Activated CD8-positive, alpha-beta memory T cell treated with anti-CD3 and anti-CD28 coated beads, Interleukin-2, amount 50 U/mL, for 48 hours (primary cell): Measurements from ENCODE around the gene ANKDD1B.
"Not testable (repeated sequence)": the region's sequence is repeated elsewhere in the genome, so short reads cannot be mapped to it uniquely, and the experiment has no call there.

ENCODE experiments used
- DNase-seq: peaks from one replicate; pipeline ENCODE4 v3.0.0-alpha.2; 2020

ANKDD1B gene

DNA sequence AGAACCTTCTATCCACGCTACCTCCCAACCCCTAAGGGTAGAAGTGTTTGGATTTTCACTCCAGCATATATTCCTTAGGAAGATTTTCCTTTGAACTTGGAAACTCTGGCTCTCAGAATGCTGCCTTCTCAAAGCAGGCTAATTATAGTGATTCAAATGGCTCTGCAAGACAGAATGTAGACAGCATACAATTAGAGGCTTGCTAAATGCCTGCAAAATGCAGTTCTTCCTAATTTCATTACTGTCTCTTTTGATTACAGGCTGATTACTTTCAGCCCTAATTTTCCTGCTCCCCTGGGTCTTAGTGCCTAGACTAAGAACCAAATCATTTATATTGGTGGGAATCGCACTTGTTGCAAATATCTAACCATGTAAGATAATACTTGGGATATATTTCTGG is 50.8 kb downstream of the ANKDD1B start:
- DNase-seq = no peak

DNA sequence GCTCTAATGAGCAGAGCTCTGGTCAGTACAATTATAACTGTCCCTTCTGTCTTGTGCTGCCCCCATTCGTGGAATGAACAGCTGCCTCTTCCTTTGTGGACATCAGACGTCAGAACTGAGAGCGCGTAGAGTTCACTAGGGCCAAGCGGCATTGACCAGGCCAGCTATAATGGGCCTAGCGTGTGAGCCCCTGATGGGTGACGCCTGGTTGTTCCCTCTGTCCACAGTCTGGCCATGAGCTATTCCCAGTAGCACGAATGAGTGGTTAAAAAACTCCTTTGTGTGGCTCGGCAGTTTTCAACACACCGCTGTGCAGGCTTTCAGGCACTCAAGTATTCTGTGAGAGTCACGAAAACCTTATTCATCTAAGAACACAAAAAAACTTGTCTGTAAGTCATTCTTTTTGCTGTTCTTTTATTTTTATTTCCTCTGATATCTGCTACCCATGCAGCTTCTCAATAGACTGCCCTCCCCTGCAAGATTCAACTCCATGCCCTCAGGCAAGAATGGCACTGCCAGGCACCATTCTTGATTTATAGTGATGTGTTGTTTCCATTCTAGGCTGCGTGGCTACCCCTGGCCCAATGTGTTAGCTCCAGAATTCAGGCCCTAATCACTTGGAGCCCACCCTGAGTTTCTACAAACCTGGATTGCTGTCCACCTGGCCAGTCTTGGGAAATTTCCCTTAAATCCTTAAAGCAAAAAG is 52.5 kb downstream of the ANKDD1B start:
- no peak for DNase-seq

DNA sequence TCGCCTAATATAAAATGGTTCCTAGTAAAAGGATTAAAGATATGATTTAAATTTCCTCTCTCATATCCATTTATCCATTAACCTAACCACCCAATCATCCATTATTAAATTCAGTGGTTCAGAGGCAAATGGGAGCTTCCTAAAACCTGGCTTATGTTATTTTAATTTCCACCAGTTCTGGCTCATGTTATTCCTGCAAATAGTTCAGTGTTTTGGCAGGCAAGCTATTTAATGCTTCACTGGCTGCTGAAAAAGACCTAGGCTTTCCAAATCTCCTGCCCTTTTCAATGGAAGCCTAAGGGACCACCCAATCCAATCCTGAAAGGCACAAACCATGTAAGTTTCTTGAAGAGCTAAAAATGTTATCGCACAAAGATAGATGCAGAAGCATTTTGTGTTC is 53.7 kb downstream of the ANKDD1B start:
- no peak for DNase-seq

DNA sequence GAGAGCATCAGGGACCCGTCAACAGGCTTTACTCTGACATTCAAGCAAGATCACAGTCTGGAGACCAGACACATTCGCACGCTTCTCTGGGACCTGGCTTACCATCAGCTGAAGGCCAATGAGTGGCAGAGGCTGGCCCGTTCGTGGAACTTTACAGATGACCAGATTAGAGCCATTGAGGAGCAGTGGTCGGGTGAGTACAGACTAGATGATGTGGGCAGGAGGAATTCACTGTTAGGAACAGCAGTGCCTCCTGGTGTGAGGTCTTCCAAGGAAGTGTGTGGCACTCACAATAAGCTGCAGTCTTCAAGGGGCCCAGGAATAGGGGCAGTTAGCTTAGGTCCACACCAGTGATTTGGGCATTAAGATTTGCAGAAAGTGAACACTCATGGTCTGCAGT is 55.5 kb downstream of the ANKDD1B start:
- no peak for DNase-seq

DNA sequence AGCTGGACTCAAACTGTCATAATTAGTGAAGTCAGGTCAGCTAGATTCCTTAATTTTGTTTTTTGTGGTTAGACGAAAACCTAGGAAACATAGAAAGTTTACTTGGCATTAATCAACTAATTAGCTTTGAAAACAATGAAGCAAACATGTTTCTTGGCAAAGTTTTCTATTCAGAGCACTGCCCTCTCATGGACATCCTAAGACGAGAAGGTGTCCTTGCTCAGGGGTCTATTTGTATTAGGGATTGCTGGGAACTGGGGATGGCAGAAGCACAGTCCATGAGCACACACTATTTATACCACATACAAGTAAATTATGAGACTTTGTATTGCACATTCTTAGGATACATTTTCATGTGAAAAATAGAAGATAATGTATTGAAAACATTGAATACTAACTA is 56.3 kb downstream of the ANKDD1B start:
- DNase-seq = no peak

DNA sequence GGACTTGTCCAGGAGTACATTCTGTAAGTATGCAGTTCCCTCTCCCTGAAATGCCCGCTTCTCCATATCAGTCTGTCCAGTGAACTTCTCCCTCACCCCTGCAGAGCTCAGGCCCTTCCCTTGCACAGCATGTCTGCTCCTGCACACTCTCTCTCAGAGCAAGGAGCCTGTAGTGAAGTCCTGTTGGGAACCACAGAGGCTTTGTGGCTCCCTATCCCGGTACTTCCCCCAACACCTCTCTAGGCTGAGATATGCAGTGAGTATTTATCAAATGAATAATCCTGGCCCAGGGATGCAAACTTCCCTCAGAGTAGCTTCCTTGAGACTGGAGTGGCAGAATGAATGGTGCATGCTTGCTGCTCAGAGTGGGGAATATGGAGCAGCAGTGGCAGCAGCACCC is 57.2 kb downstream of the ANKDD1B start:
- no peak for DNase-seq

DNA sequence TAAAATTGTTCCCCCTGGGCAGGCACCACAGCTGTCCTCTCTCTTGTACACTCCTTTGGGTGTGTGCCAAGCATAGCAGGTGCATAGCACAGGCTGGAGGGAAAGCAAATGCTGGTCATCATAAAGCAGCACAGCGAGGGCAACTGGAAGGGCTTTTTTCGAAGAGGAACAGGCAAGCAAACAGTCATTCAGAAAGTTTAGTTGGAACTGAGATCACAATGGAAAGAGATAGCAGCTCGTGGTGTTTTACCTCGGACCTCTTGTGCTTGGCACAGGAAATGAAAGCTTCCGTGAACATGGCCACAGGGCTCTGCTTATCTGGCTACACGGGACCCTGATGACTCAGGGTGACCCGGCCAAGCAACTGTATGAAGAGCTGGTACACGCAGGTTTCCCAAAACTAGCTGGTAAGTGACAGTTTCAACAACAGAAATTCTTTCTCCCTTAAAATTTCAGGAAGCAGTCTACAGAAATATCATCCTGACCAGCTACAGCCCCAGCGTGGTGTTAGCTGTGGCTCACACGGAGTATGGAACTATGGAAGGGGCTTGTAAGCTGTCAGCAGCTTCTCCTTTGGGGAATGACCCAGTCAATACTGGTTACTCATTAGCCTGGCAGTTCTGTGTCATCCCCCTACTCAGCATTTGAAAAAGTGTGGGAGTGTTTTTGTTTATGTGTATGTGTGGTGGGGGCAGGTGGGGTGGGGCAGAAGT is 57.9 kb downstream of the ANKDD1B start:
- peak; percentile 75 for DNase-seq

DNA sequence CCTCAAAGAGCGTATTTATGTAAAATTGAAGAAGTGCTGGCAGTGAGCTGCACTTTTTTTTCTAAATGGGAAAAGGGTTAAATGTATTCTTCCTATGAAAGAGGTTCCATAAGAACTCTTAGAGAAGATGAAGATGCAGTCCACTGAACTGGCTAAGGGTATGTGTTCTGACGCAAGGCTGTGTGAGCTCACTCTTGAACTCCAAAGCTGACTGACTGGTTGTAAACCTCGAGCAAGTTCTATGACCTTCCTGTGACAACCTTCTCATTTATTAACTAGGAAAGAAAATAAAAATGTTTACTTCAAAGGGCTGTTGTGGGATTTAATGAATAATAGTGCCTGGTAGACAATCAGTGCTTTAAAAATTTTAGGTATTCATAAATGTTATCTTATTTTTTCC is 59.3 kb downstream of the ANKDD1B start:
- DNase-seq = no peak

DNA sequence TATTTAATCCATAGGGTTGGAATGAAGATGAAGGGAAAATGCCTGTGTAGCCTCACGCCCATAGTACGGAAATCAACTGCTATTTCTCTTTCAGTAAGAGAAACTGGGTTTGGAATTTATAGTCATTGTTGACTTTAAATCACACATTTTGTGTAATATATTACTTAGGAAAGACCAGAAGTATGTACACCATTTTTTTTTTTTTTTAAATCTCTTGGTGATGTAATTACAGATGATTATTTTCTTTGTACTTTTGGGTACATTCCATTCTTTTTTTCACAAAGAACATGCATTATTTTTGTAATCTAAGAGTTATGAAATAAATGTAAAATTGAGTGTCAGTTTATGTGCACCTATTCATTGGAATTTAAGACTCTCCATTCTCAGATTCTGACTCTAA is 60.3 kb downstream of the ANKDD1B start:
- DNase-seq = no peak

DNA sequence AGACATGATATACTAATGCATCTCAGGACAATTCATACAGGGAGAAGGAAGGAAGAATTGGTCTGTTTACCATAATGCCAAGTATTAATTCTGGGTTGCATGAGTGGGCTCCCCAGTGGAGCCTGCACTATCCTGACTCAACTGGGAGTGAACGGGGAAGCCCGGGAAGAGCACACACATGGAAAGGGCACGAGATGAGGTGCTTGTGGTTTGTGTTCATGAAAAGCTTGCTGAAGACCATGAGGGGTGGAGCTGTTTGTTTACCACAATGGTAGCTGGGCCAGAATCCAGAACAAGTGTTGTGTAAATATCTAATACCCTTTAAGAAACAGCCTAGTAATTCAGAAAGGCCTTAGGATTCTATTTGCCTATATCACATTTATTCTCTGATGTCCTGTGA is 61.4 kb downstream of the ANKDD1B start:
- DNase-seq = no peak

DNA sequence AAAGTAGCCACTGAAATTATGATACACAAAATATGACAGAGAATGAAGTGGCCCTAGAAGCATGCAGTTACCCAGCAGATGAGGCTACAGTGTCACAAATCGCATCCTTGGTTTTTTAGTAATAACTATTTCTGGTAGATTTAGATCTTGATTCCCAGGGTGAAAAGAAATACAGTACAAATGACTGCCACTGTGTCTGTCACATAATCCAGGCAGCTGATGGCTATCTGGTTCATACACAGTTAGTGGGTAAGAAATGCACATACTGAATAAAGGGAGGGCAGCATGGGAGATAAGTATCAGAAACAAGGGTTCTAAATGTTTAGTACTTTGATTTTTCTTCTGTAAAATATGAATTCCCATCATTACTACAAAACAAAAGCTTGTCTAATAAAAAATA is 64.5 kb downstream of the ANKDD1B start:
- DNase-seq = no peak

DNA sequence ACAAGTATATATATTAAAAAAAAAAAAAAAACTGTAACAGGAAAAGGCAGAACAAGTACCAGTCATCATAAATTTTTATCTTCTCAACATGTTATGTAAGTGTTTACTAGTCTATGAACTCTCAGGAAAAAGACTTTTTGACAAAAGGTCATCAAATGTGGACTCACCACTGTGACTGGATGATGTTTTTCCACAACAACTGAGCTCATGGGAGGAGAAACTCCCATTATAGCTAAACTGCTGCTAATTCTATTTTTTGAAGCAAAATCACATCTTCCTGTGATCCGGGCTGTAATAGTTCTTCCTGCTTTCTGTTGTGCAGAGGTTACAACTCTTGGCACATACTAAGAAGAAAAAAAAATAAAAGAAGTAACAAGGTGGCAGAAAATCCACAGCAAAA is 66.4 kb downstream of the ANKDD1B start:
- no peak for DNase-seq

DNA sequence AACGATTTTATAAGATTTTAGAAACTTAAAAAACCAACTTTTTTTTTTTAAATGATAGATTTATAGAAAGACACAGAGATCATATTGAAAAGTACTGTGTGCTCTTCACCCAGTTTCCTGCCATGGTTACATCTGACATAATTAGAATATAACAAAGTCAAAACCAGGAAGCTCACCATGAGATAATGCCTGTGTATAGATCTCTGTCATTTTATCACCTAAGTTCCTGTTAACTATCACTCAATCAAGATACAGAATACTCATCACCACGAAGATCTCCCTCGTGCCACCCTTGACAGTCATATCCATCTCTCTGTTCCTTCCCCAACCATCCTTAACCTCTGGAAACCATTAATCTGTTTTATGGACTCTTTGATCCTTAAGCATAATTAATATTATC is 66.9 kb downstream of the ANKDD1B start:
- DNase-seq = no peak

DNA sequence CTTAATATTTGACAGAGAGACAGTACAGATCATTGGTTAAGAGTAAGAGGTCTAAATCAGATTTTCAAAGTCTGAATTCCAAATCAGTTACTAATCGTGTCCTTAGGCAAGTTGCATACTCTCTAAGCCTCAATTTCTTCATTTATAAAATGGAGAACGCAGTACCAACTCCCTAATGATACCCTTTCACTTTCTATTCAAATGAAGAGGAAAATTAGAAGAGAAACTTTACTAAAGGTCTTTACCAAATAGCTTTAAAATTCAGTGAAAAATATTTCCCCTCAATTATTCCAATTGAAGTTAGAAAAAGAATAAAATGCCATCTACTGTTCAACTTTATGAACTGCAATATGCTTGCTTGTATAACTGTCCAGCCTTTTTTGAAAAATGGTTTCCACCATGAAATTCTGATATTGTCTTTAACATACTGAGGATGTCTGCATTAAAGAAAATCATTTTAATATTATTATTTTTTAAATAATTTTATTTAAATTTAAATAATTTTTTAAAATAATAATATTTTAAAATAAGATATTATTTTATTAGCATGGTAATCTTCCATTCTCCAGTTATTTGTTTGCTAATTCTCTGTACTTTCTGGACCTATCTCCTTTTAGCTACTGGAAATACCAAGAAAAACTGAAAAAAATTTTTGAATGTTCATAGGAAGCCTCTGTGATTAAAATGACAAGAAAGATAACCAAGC is 70.0 kb downstream of the ANKDD1B start:
- DNase-seq = no peak

DNA sequence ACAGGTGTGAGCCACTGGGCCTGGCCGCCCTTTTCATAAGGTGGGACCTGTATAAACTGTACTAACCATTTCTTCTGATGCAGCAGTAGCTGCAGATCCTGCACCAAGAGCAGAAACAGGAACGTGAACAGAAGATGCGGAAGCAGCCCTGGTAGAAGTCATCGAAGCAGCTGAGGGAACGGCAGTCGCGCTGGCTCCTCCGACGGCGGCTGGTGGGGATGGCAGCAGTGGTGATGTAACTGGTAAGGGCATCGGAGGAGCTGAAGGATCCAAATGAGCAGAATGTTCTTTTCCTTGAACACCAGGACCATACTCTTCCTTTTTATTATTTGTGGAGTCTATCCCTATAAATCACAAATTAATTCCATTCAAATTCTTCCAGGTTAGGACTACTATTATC is 73.9 kb downstream of the ANKDD1B start:
- DNase-seq = no peak

DNA sequence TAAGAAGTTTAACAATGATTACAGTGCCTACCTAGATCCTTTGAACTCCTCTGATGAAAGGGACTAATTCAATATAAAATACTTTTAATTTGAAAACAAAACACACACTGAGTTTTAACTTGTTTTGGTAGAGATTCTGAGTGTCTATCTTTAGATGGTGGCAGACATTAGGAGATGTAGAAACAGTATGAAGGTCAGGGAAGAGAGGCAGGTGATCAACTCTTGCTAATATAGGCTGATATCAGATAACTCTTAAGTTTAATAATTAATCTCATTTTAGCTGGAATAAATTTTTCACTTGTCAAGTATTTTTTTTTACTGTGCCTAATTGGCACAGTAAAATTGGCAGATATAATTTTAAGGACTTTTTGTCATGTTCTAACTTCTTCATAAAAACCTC is 75.2 kb downstream of the ANKDD1B start:
- DNase-seq = no peak

DNA sequence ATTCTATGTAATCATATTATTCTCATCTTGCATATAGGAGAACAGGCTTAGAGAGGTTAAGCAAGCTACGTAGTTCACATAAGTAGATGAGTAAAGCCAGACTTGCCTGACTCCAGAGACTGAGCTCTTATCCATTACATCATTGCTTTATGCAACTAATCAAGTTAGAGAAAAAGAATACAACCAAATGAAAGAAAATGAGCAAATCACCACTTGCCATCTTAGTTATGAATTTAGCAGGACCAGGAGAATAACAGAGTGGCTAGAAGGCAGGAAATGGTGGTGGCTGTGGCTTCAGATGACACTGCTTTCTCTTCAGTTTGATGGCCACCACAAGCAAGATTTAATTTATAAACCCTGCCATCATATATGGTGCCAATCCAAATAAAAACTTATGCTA is 79.4 kb downstream of the ANKDD1B start:
- DNase-seq = no peak

DNA sequence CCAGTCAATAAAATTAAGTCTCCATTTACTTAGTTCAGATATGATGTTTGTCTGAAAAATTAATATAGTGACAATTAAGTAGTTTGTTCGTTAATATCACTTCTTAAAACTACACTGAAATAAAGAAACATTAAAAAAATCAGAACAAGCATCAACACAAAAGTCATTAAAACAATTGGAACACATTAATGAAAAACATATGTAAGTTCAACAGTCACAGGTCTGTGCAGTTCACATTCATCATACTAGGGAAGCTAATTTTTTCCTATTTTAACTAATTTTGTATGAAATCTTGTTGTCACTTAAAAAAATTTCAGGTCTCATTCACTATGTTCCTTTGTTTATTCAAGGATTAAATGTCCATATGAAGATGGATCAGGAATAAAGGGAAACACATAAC is 83.5 kb downstream of the ANKDD1B start:
- DNase-seq = no peak

DNA sequence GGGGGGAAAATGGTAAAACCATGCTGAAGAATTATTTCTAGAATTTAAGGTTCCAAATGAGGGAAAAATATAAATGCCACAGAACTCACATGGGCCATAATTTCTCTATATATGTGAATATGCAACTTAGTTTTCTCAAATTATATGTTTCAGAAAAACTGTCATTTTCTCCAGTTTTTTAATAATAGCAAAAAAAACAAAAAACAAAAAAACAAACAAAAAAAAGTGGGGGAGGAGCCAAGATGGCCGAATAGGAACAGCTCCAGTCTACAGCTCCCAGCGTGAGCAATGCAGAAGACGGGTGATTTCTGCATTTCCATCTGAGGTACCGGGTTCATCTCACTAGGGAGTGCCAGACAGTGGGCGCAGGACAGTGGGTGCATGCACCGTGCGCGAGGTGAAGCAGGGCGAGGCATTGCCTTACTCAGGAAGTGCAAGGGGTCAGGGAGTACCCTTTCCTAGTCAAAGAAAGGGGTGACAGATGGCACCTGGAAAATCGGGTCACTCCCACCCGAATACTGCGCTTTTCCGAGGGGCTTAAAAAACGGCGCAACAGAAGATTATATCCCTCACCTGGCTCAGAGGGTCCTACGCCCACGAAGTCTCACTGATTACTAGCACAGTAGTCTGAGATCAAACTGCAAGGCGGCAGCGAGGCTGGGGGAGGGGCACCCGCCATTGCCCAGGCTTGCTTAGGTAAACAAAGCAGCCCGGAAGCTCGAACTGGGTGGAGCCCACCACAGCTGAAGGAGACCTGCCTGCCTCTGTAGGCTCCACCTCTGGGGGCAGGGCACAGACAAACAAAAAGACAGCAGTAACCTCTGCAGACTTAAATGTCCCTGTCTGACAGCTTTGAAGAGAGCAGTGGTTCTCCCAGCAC is 84.5 kb downstream of the ANKDD1B start:
- not testable (repeated sequence) for DNase-seq

DNA sequence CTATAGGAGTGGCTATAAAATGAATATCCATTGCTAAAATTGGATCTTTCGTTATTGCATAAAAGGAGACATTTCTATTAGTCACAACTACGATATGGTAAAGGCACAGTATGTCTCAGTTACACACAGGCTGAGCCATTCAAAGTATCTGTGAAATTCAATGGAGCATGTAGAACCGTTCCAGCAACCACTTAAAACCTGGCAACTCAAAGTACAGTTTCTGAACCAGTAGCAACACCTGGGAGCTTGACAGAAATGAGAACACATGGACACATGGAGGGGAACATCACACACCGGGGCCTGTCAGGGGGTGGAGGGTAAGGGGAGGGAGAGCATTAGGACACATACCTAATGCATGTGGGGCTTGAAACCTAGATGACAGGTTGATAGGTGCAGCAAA is 90.6 kb downstream of the ANKDD1B start:
- no peak for DNase-seq

DNA sequence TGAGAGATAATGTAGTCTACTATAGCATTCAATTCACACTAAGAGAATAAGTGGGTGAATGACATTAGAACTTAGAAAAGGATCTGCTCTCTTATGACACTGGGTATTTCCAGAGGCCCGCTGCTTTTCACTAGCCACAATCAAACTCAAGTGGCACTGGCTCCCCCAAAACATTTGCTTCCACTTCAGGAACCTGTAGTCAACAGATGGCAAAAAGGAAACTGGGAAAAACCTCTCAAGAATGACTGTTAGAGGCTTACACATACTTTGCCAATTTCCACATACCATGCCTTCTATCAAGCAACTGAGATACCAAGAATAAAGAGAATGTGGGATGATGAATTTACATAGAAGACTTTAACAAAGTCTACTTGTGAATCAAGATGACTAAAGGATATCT is 94.8 kb downstream of the ANKDD1B start:
- DNase-seq = no peak

DNA sequence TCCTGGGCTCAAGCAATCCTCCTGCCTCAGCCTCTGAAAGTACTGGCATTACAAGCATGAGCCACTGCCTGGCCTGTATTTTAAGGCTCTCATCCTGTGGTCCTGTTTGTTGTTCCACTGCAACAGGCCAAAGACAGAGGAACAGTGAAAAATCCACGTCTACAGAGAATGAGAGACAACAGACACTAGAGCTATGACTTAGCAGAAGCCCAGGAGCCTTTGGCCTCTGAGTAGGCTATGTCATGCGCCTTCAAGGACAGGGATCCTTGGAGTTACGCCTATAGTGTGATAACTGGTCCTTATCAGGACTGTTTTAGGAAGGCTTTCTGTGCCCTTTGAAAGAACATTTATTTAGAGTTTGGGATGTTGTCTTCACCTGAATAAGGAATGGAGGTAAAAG is 95.5 kb downstream of the ANKDD1B start:
- no peak for DNase-seq

DNA sequence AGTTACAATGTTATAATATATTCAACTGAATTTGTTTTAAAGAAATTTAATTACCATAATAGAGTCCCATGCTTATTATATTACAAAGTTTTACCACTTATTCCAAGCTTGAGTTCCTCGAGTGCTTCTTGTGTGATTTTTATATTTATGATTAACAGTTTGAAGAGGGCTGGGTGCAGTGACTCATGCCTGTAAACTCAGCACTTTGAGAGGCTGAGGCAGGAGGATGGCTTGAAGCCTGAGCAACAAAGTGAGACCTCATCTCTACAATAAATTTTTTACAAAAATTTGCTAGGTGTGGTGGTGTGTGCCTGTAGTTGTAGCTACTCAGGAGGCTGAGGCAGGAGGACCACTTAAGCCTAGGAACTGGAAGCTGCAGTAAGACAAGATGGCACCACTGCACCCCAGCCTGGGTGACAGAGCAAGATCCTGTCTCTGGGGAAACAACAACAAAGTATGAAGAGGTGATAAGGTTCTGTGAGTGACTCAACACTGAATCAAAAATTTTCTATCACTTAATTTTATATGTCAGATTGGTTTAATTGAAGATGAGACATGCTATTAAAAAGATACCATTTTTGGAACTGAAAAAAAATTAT is 96.8 kb downstream of the ANKDD1B start:
- no peak for DNase-seq
